ENCODE measurements around the gene UBQLN3.

Gene UBQLN3

GRCh38 chr11:5504403-5504921 is 5.3 kb downstream of the UBQLN3 start:
- DNase-seq: no peak

GRCh38 chr11:5500393-5500801 is 9.4 kb downstream of the UBQLN3 start:
- no peak for DNase-seq

GRCh38 chr11:5499671-5500070 is 10.1 kb downstream of the UBQLN3 start:
- no peak for DNase-seq

GRCh38 chr11:5489576-5490357 is 20.0 kb downstream of the UBQLN3 start:
- peak; percentile 60 for DNase-seq

- DNase-seq: no peak
Observed at GRCh38 chr11:5488798-5489399, 20.9 kb downstream of the UBQLN3 start.

GRCh38 chr11:5488385-5488784 is 21.4 kb downstream of the UBQLN3 start, which contains the start of gene OR52D1:
Gene OR52D1 (plus strand): TSS chr11:5488685. CDS start chr11:5488707, 22 bp downstream.
- no peak for DNase-seq

GRCh38 chr11:5486421-5486820 is 23.3 kb downstream of the UBQLN3 start:
- DNase-seq: no peak

- no peak for DNase-seq
Observed at GRCh38 chr11:5486003-5486402, 23.8 kb downstream of the UBQLN3 start.

- peak; percentile 53 for DNase-seq
Observed at GRCh38 chr11:5476186-5476819, 33.5 kb downstream of the UBQLN3 start.

- DNase-seq: no peak
Observed at GRCh38 chr11:5473921-5474320, 35.8 kb downstream of the UBQLN3 start.

- DNase-seq: no peak
Observed at GRCh38 chr11:5467527-5467926, 42.2 kb downstream of the UBQLN3 start.

- DNase-seq: no peak
Observed at GRCh38 chr11:5460983-5461621, 48.7 kb downstream of the UBQLN3 start.
